GM12878 (cell line): Measurements from ENCODE around the gene NPPB.

Experiments used
- ESRRA ChIP-seq: IDR thresholded peaks from 2 replicates; pipeline ENCODE4 v1.6.1; 2012; ENCODE audit warnings: mild to moderate bottlenecking, low read length, improper control_type of control experiment
- FOXK2 ChIP-seq: fragments of 450-650 bp; IDR thresholded peaks from 2 replicates; pipeline ENCODE4 v1.6.1; 2017; ENCODE audit warnings: mild to moderate bottlenecking, moderate library complexity
- HDAC2 ChIP-seq: fragments of 200-600 bp; sonication (generic); IDR thresholded peaks from 2 replicates; pipeline ENCODE4 v1.6.1; 2017
- MYC ChIP-seq: IDR thresholded peaks from 2 replicates; pipeline ENCODE4 v1.6.1; 2011; ENCODE audit warnings: mild to moderate bottlenecking, low read length, moderate library complexity, inconsistent platforms; ENCODE audit not compliant: insufficient read depth, insufficient replicate concordance, insufficient read length, severe bottlenecking
- PBX3 ChIP-seq: IDR thresholded peaks from 2 replicates; pipeline ENCODE4 v1.6.1; 2011; ENCODE audit warnings: mild to moderate bottlenecking, low read depth, low read length, moderate library complexity; ENCODE audit not compliant: insufficient replicate concordance
- POLR2AphosphoS2 ChIP-seq: IDR thresholded peaks from 2 replicates; pipeline ENCODE4 v1.6.1; 2011; ENCODE audit warnings: low read depth, mild to moderate bottlenecking, low read length, improper control_type of control experiment, moderate library complexity
- TCF3 ChIP-seq: IDR thresholded peaks from 2 replicates; pipeline ENCODE4 v1.6.1; 2012; ENCODE audit warnings: low read depth, mild to moderate bottlenecking, low read length, borderline replicate concordance; ENCODE audit not compliant: insufficient read depth
- ZBTB33 ChIP-seq: fragments of 450-650 bp; IDR thresholded peaks from 2 replicates; pipeline ENCODE4 v1.6.1; 2017; ENCODE audit warnings: mild to moderate bottlenecking
- ZSCAN29 ChIP-seq: fragments of 450-650 bp; IDR thresholded peaks from 2 replicates; pipeline ENCODE4 v1.6.1; 2017; ENCODE audit warnings: mild to moderate bottlenecking, moderate library complexity
- ZZZ3 ChIP-seq: IDR thresholded peaks from 2 replicates; pipeline ENCODE4 v1.6.1; 2011; ENCODE audit warnings: low read depth; ENCODE audit not compliant: control insufficient read depth, insufficient read length
- TF ChIP-seq, protein P1 (sequence below): IDR thresholded peaks from 2 replicates; pipeline ENCODE4 v1.6.1; 2012; ENCODE audit warnings: low read depth, low read length, improper control_type of control experiment
- TF ChIP-seq, protein P2 (sequence below), 3 experiments: IDR thresholded peaks in 2 of 3; conservative IDR thresholded peaks in 1 of 3; 2 replicates each; pipeline ENCODE4 v1.5.1; 2011; ENCODE audit warnings: low read depth in 3 of 3, low read length in 3 of 3, mild to moderate bottlenecking in 3 of 3, control low read depth in 2 of 3, moderate library complexity in 2 of 3, inconsistent platforms in 1 of 3, mixed read lengths in 1 of 3; ENCODE audit not compliant: control insufficient read depth in 2 of 3, insufficient read depth in 1 of 3; ENCODE audit errors: extremely low read depth in 1 of 3

GRCh38 chr1:11907275-11908094 is 48.7 kb upstream of the NPPB start:
- TF ChIP-seq ZSCAN29 (no peak), ZZZ3 (no peak), MYC (no peak), ESRRA (no peak), FOXK2 (no peak), PBX3 (no peak), ZBTB33 (no peak), POLR2AphosphoS2 (no peak), TCF3 (no peak), HDAC2 (no peak)
- TF ChIP-seq, protein P1, sequence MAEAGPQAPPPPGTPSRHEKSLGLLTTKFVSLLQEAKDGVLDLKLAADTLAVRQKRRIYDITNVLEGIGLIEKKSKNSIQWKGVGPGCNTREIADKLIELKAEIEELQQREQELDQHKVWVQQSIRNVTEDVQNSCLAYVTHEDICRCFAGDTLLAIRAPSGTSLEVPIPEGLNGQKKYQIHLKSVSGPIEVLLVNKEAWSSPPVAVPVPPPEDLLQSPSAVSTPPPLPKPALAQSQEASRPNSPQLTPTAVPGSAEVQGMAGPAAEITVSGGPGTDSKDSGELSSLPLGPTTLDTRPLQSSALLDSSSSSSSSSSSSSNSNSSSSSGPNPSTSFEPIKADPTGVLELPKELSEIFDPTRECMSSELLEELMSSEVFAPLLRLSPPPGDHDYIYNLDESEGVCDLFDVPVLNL: no peak
- TF ChIP-seq, protein P2, sequence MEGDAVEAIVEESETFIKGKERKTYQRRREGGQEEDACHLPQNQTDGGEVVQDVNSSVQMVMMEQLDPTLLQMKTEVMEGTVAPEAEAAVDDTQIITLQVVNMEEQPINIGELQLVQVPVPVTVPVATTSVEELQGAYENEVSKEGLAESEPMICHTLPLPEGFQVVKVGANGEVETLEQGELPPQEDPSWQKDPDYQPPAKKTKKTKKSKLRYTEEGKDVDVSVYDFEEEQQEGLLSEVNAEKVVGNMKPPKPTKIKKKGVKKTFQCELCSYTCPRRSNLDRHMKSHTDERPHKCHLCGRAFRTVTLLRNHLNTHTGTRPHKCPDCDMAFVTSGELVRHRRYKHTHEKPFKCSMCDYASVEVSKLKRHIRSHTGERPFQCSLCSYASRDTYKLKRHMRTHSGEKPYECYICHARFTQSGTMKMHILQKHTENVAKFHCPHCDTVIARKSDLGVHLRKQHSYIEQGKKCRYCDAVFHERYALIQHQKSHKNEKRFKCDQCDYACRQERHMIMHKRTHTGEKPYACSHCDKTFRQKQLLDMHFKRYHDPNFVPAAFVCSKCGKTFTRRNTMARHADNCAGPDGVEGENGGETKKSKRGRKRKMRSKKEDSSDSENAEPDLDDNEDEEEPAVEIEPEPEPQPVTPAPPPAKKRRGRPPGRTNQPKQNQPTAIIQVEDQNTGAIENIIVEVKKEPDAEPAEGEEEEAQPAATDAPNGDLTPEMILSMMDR (IDR thresholded peaks at IDR 0.05 in 2 of 3, conservative IDR thresholded peaks at IDR 0.05 in 1 of 3; ENCODE audit: control insufficient read depth in 2 of 3, extremely low read depth in 1 of 3, insufficient read depth in 1 of 3, low read depth in 3 of 3, low read length in 3 of 3): peak; percentile 59 to 71 (median 66); a peak in 5 of 6 replicates
